Mesothelial cell of epicardium (in vitro differentiated cells): ENCODE results near the gene NFASC. TPM values are rescaled to one million over a fixed set of nuclear protein-coding genes. Genes with fewer than 3 reads are reported as not detected.

Experiments used
- DNase-seq, 2 experiments: peaks; one replicate each; pipeline ENCODE4 v3.0.0; 2021; ENCODE audit warnings: low spot score in 2 of 2; ENCODE audit not compliant: unreplicated experiment in 2 of 2
- H3K27ac Mint-ChIP-seq: 2 replicates; pipeline ENCODE4 v1.8.0; 2021; ENCODE audit warnings: mixed read lengths
- H3K27me3 Mint-ChIP-seq: 2 replicates; pipeline ENCODE4 v1.8.0; 2021; ENCODE audit warnings: low read depth, mixed read lengths
- H3K36me3 Mint-ChIP-seq: 2 replicates; pipeline ENCODE4 v1.8.0; 2021; ENCODE audit warnings: mixed read lengths
- H3K4me1 Mint-ChIP-seq: 2 replicates; pipeline ENCODE4 v1.8.0; 2021; ENCODE audit warnings: mixed read lengths
- H3K4me3 Mint-ChIP-seq: 2 replicates; pipeline ENCODE4 v1.8.0; 2021; ENCODE audit warnings: mild to moderate bottlenecking, moderate library complexity, mixed read lengths
- H3K9me3 Mint-ChIP-seq: 2 replicates; pipeline ENCODE4 v1.8.0; 2021; ENCODE audit warnings: mixed read lengths
- CTCF ChIP-seq: fragments of 200-600 bp; sonication (generic); IDR thresholded peaks from one replicate; pipeline ENCODE4 v1.5.0; 2021; ENCODE audit warnings: antibody characterized with exemption; ENCODE audit not compliant: unreplicated experiment
- total RNA-seq: library from RNA; stranded (reverse); gene quantifications from 3 replicates; pipeline ENCODE4 v1.2.1, GENCODE V29; 2021

The NFASC gene
- total RNA-seq, 1 donor from 2014 or later = 0.72 TPM

GRCh38 chr1:205030241-205030640 is 159.6 kb downstream of the NFASC start:
- Mint-ChIP-seq H3K4me1 (no peaks in the 10 kb centered on the region), H3K36me3 (no peaks in the 10 kb centered on the region), H3K4me3 (no peak overlapping the region), H3K9me3 (no peaks in the 10 kb centered on the region), H3K27ac (no peak overlapping the region), H3K27me3 (peaks cover 45% of the 10 kb centered on the region)
- no peak for TF ChIP-seq CTCF
- no peak for DNase-seq

- Mint-ChIP-seq H3K36me3 (no peaks in the 10 kb centered on the region), H3K9me3 (no peaks in the 10 kb centered on the region), H3K4me1 (no peaks in the 10 kb centered on the region), H3K27ac (no peak overlapping the region), H3K4me3 (no peak overlapping the region), H3K27me3 (peaks cover 49% of the 10 kb centered on the region)
- no peak for DNase-seq
- TF ChIP-seq CTCF = no peak
Observed at GRCh38 chr1:205030896-205031295, 160.2 kb downstream of the NFASC start.

- no peak overlapping the region for H3K27ac Mint-ChIP-seq
- H3K4me3 Mint-ChIP-seq = no peak overlapping the region
- TF ChIP-seq CTCF = no peak
- no peaks in the 10 kb centered on the region for H3K4me1 Mint-ChIP-seq
- H3K27me3 Mint-ChIP-seq = peaks cover 60% of the 10 kb centered on the region
- no peaks in the 10 kb centered on the region for H3K36me3 Mint-ChIP-seq
- no peak for DNase-seq
- H3K9me3 Mint-ChIP-seq = no peaks in the 10 kb centered on the region
Observed at GRCh38 chr1:205032508-205032907, 161.8 kb downstream of the NFASC start.

DNA sequence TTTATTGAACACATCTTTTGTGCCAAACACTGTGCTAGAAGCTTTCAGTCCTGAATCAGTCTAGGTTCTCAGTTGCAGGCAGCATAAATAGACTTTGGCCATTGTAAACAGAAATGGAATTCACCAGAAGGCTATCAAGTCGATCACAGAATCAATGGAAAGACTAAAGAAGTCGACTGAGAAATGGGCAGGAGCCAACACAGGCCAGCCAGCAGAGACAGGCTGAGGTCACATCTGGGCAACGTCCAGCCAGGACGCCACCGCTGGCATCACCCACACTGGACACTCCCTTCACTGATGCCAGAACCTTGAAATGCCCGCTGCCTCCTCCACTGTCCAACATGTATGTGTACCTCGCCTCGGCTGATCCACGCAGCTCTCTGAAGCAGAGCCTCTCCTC is 166.9 kb downstream of the NFASC start:
- no peaks in the 10 kb centered on the region for H3K36me3 Mint-ChIP-seq
- H3K4me1 Mint-ChIP-seq = no peaks in the 10 kb centered on the region
- H3K4me3 Mint-ChIP-seq = no peak overlapping the region
- H3K27me3 Mint-ChIP-seq = peaks cover 79% of the 10 kb centered on the region
- H3K27ac Mint-ChIP-seq = no peak overlapping the region
- no peak for TF ChIP-seq CTCF
- no peaks in the 10 kb centered on the region for H3K9me3 Mint-ChIP-seq
- no peak for DNase-seq

- no peak for TF ChIP-seq CTCF
- Mint-ChIP-seq H3K36me3 (no peaks in the 10 kb centered on the region), H3K27me3 (peaks cover 80% of the 10 kb centered on the region), H3K4me3 (no peak overlapping the region), H3K27ac (no peak overlapping the region), H3K9me3 (no peaks in the 10 kb centered on the region), H3K4me1 (no peaks in the 10 kb centered on the region)
- no peak for DNase-seq
Observed at GRCh38 chr1:205038132-205038786, 167.6 kb downstream of the NFASC start.
